Chondrocyte (in vitro differentiated cells): Measurements from ENCODE around the gene TMEM40. TPM values are rescaled to one million over a fixed set of nuclear protein-coding genes. Genes with fewer than 3 reads are reported as not detected.
A peak's percentile ranks its signal among the peaks of the same experiment; 100 is the strongest.

Experiments
- DNase-seq: peaks from one replicate; pipeline ENCODE4 v3.0.0; 2021; ENCODE audit warnings: mixed read lengths, low spot score
- H3K27ac Mint-ChIP-seq: one replicate; pipeline ENCODE4 v1.8.0; 2021; ENCODE audit warnings: mild to moderate bottlenecking, moderate library complexity, mixed read lengths; ENCODE audit not compliant: unreplicated experiment
- H3K27me3 Mint-ChIP-seq: 2 replicates; pipeline ENCODE4 v1.8.0; 2021; ENCODE audit warnings: low read depth, mixed read lengths
- H3K36me3 Mint-ChIP-seq: 2 replicates; pipeline ENCODE4 v1.8.0; 2021; ENCODE audit warnings: low read depth, mixed read lengths
- H3K4me1 Mint-ChIP-seq: 2 replicates; pipeline ENCODE4 v1.8.0; 2021; ENCODE audit warnings: low read depth, mild to moderate bottlenecking, mixed read lengths
- H3K4me3 Mint-ChIP-seq: one replicate; pipeline ENCODE4 v1.8.0; 2021; ENCODE audit warnings: mild to moderate bottlenecking, moderate library complexity, mixed read lengths; ENCODE audit not compliant: unreplicated experiment
- H3K9me3 Mint-ChIP-seq: 2 replicates; pipeline ENCODE4 v1.8.0; 2021; ENCODE audit warnings: low read depth, mixed read lengths
- total RNA-seq: library from RNA; stranded (reverse); gene quantifications from 3 replicates; pipeline ENCODE4 v1.2.1, GENCODE V29; 2021
- TF ChIP-seq, protein P1 (sequence below): fragments of 200-600 bp; sonication (generic); IDR thresholded peaks from 2 replicates; pipeline ENCODE4 v1.5.0; 2021; ENCODE audit warnings: antibody characterized with exemption, mild to moderate bottlenecking, moderate library complexity

Gene TMEM40
- total RNA-seq, 1 donor from 2014 or later: not detected

DNA sequence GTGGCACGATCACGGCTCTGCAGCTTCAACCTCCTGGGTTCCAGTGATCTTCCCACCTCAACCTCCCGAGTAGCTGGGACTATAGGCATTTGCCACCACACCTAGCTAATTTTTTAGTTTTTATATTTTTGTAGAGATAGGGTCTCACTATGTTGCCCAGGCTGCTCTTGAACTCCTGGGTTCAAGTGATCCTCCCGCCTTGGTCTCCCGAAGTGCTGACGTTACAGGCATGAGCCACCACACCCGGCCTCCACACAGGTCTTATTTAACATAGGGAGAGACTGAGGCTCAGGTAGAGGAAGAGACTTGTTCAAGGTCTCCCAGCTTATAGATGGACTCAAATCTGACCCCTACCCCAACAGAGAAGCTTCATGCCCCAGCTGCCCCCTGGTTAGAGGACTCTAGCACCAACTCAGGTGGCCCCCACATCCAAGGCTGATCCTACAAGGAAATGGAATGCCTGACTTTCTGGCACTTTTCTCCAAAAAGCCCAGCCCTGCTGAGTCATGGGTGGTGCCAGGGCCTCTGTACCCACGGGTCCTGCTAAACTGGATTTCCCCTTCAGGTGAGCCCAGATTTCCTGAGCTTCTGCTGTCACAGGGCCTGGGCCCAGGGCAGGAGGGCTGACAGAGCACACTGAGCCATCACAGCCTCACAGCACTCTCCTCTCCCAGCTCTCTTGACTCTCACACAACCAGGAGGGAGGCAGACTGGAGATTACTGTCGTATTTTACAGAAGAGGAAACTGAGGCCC is 5.6 kb downstream of the TMEM40 start:
- TF ChIP-seq, protein P1, sequence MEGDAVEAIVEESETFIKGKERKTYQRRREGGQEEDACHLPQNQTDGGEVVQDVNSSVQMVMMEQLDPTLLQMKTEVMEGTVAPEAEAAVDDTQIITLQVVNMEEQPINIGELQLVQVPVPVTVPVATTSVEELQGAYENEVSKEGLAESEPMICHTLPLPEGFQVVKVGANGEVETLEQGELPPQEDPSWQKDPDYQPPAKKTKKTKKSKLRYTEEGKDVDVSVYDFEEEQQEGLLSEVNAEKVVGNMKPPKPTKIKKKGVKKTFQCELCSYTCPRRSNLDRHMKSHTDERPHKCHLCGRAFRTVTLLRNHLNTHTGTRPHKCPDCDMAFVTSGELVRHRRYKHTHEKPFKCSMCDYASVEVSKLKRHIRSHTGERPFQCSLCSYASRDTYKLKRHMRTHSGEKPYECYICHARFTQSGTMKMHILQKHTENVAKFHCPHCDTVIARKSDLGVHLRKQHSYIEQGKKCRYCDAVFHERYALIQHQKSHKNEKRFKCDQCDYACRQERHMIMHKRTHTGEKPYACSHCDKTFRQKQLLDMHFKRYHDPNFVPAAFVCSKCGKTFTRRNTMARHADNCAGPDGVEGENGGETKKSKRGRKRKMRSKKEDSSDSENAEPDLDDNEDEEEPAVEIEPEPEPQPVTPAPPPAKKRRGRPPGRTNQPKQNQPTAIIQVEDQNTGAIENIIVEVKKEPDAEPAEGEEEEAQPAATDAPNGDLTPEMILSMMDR: no peak
- no peaks in the 10 kb centered on the region for H3K9me3 Mint-ChIP-seq
- H3K36me3 Mint-ChIP-seq: no peaks in the 10 kb centered on the region
- peaks cover 32% of the 10 kb centered on the region for H3K4me1 Mint-ChIP-seq
- no peaks in the 10 kb centered on the region for H3K27me3 Mint-ChIP-seq
- H3K27ac Mint-ChIP-seq: no peak overlapping the region
- H3K4me3 Mint-ChIP-seq: no peak overlapping the region
- DNase-seq: no peak

DNA sequence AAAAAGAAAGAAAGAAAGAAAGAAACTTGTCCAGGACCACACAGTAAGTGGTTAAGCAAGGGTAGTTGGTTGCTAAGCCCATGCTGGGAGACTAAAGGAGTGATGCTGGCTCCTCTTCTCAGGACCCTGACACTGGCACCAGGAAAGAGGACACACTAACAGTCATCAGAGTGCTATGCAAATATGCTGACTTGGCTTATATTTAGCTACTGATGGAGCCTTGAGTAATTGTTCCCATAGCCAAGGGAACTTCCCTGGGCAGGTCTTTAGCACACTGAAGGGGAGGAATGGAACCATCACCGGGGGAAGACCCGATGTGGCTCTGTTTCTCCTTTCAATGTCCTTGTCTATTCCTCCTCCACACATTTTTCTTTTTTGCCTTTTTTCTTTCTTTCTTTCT is 6.2 kb downstream of the TMEM40 start:
- no peak overlapping the region for H3K4me3 Mint-ChIP-seq
- TF ChIP-seq, protein P1: no peak
- DNase-seq: no peak
- no peaks in the 10 kb centered on the region for H3K9me3 Mint-ChIP-seq
- H3K27me3 Mint-ChIP-seq: no peaks in the 10 kb centered on the region
- peaks cover 26% of the 10 kb centered on the region for H3K4me1 Mint-ChIP-seq
- H3K36me3 Mint-ChIP-seq: no peaks in the 10 kb centered on the region
- H3K27ac Mint-ChIP-seq: no peak overlapping the region

DNA sequence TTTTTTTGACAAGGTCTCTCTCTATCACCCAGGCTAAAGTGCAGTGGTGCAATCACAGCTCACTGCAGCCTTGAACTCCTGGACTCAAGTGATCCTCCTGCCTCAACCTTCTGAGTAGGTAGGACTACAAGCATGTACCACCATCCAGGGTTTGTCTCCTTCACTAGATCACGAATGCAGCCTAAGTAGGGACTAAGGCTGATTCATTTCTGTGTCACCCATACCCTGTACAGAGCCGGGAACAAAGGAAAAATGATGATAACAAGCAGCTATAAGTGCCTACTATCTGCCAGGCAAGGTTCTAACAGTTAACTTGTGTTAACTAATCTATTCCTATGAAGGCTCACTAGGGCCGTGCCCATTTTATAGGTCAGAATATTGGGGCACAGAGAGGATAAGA is 7.0 kb downstream of the TMEM40 start:
- H3K4me1 Mint-ChIP-seq: peaks cover 26% of the 10 kb centered on the region
- H3K27ac Mint-ChIP-seq: peak overlapping the region; percentile 29
- DNase-seq: no peak
- H3K9me3 Mint-ChIP-seq: no peaks in the 10 kb centered on the region
- H3K4me3 Mint-ChIP-seq: no peak overlapping the region
- H3K36me3 Mint-ChIP-seq: no peaks in the 10 kb centered on the region
- TF ChIP-seq, protein P1: no peak
- no peaks in the 10 kb centered on the region for H3K27me3 Mint-ChIP-seq

DNA sequence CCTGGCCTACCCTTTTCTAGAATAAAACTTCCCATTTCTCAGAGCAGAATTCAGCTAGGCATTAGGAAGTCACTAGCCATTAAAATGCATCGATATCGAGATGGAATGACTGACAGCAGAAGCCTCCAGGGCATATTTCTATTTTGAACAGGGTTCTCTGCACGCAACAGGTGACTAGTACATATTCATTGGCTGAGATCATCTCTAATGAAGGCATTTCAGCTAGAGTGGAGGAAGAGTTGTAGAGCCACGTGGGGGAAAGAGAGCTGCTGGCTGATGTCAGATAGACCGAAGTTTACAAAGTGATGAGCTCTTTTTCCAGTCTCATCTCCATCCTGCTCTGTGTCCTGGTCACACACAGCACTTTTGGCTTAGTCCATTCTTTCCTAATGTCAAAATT is 7.5 kb downstream of the TMEM40 start:
- DNase-seq: no peak
- no peaks in the 10 kb centered on the region for H3K9me3 Mint-ChIP-seq
- H3K27ac Mint-ChIP-seq: peak overlapping the region; percentile 49
- no peaks in the 10 kb centered on the region for H3K36me3 Mint-ChIP-seq
- TF ChIP-seq, protein P1: no peak
- H3K4me1 Mint-ChIP-seq: peaks cover 26% of the 10 kb centered on the region
- no peak overlapping the region for H3K4me3 Mint-ChIP-seq
- H3K27me3 Mint-ChIP-seq: no peaks in the 10 kb centered on the region

DNA sequence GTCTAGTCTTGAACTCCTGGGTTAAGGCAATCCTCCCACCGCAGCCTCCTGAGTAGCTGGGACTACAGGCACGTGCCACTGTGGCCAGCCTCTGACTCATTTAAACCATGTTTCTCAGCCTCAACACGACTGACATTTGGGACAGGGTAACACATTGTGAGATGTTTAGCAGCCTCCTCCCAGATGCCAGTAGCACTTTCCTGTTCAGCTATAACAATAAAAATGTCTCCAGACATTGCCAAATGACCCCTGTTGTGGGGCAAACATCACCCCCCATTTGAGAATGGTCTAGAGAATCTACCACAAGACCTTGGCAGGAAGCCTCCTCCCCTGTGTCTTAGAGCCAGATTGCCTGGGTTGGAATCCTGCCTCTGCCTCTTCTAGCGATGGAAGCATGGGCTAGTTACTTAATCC is 8.4 kb downstream of the TMEM40 start:
- TF ChIP-seq, protein P1: no peak
- Mint-ChIP-seq H3K4me3 (no peak overlapping the region), H3K4me1 (peaks cover 26% of the 10 kb centered on the region), H3K36me3 (no peaks in the 10 kb centered on the region), H3K27me3 (no peaks in the 10 kb centered on the region), H3K9me3 (no peaks in the 10 kb centered on the region), H3K27ac (peak overlapping the region; percentile 87)
- no peak for DNase-seq
